Body of pancreas (tissue), 4 donors: ENCODE results near the gene PDE6B.

ENCODE experiments used
- POLR2A ChIP-seq, 3 donors: fragments of 450-650 bp; IDR thresholded peaks; one replicate each; pipeline ENCODE4 v1.6.1; 2016; ENCODE audit warnings: antibody characterized with exemption in 3 of 3, mild to moderate bottlenecking in 2 of 3
- TF ChIP-seq, protein P1 (sequence below), 7 experiments: fragments of 450-650 bp in 4 of 7; fragments of 200-600 bp in 3 of 7; sonication (generic) in 3 of 7; IDR thresholded peaks; one replicate each; pipeline ENCODE4 v1.5.1; 2016 to 2019; ENCODE audit warnings: antibody characterized with exemption in 7 of 7

DNA sequence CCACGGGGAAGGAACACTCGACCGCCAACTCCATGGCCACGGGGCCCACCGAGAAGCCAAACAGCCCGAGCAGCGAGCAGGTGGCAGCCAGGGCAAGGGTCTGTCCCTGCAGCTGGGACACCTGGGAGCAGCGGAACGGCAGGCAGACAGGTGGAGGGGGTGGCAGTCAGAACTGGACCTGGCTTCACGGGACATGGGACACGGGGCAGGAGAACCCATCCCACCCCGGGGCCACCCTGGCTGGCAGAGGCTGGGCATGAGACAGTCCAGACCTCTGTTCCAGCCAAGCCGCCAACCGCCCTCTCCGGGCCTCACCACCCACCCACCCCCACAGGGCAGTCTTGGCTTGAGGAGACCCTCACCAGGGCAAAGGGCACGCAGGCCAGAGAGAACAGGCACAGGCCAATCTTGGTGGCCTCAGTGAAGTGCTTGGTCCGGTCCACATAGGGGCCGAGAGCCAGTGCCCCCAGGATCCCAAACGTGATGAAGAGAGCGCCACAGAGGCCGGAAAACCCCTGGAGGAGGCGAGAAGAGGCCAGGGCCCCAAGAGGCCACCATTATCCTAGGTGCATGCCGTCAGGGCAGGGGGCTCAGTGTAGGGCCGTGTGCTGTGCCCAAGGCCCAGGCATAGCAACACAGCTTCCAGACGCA lies 58.0 kb downstream of the PDE6B start:
- TF ChIP-seq POLR2A (IDR thresholded peaks at IDR 0.05): no peak
- TF ChIP-seq, protein P1, sequence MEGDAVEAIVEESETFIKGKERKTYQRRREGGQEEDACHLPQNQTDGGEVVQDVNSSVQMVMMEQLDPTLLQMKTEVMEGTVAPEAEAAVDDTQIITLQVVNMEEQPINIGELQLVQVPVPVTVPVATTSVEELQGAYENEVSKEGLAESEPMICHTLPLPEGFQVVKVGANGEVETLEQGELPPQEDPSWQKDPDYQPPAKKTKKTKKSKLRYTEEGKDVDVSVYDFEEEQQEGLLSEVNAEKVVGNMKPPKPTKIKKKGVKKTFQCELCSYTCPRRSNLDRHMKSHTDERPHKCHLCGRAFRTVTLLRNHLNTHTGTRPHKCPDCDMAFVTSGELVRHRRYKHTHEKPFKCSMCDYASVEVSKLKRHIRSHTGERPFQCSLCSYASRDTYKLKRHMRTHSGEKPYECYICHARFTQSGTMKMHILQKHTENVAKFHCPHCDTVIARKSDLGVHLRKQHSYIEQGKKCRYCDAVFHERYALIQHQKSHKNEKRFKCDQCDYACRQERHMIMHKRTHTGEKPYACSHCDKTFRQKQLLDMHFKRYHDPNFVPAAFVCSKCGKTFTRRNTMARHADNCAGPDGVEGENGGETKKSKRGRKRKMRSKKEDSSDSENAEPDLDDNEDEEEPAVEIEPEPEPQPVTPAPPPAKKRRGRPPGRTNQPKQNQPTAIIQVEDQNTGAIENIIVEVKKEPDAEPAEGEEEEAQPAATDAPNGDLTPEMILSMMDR (IDR thresholded peaks at IDR 0.05): no peak
